Spleen (tissue), 11 donors: ENCODE results near the gene SLC1A2. TPM values are rescaled to one million over a fixed set of nuclear protein-coding genes. Genes with fewer than 3 reads are reported as not detected.

Source experiments
- DNase-seq: peaks from one replicate; pipeline ENCODE4 v3.0.0-alpha.2; 2020
- H3K27ac ChIP-seq, 8 donors: fragments of 200-600 bp; sonication (generic) in 7 of 8; 1 replicate in 4 of 8; 2 replicates in 4 of 8; pipeline versions ENCODE4 v1.5.0 to v1.8.0; 2016 to 2021; ENCODE audit warnings: inconsistent platforms in 4 of 8, mild to moderate bottlenecking in 4 of 8, moderate library complexity in 1 of 8
- H3K27me3 ChIP-seq, 7 donors: fragments of 200-600 bp; sonication (generic) in 6 of 7; replicated peaks in 1 of 7; 1 replicate in 4 of 7; 2 replicates in 3 of 7; pipeline versions ENCODE4 v1.5.0 to v1.8.0; 2016 to 2021; ENCODE audit warnings: inconsistent platforms in 3 of 7, mild to moderate bottlenecking in 1 of 7
- H3K36me3 ChIP-seq, 6 donors: fragments of 200-600 bp; sonication (generic) in 5 of 6; 1 replicate in 4 of 6; 2 replicates in 2 of 6; pipeline versions ENCODE4 v1.5.0 to v1.8.0; 2016 to 2021; ENCODE audit warnings: inconsistent platforms in 2 of 6
- H3K4me1 ChIP-seq, 6 donors: fragments of 200-600 bp; sonication (generic) in 5 of 6; 1 replicate in 3 of 6; 2 replicates in 3 of 6; pipeline versions ENCODE4 v1.5.0 to v1.8.0; 2016 to 2021; ENCODE audit warnings: inconsistent platforms in 3 of 6
- H3K4me3 ChIP-seq, 8 donors: fragments of 200-600 bp; sonication (generic) in 7 of 8; 1 replicate in 4 of 8; 2 replicates in 4 of 8; pipeline versions ENCODE4 v1.5.0 to v1.8.0; 2016 to 2021; ENCODE audit warnings: inconsistent platforms in 4 of 8, mild to moderate bottlenecking in 4 of 8, moderate library complexity in 2 of 8
- H3K9me3 ChIP-seq, 8 donors: fragments of 200-600 bp; sonication (generic) in 7 of 8; 1 replicate in 4 of 8; 2 replicates in 4 of 8; pipeline versions ENCODE4 v1.5.0 to v1.8.0; 2016 to 2021; ENCODE audit warnings: inconsistent platforms in 4 of 8
- CTCF ChIP-seq, 11 experiments: fragments of 200-600 bp in 7 of 11; fragments of 450-650 bp in 4 of 11; sonication (generic) in 4 of 11; IDR thresholded peaks in 8 of 11; conservative IDR thresholded peaks in 3 of 11; 1 replicate in 7 of 11; 2 replicates in 4 of 11; pipeline versions ENCODE4 v1.4.0 to v1.8.0; 2016 to 2021; ENCODE audit warnings: antibody characterized with exemption in 11 of 11, inconsistent platforms in 4 of 11, mild to moderate bottlenecking in 1 of 11
- POLR2A ChIP-seq, 3 donors: fragments of 450-650 bp; IDR thresholded peaks; one replicate each; pipeline ENCODE4 v1.5.1; 2017; ENCODE audit warnings: antibody characterized with exemption in 3 of 3, mild to moderate bottlenecking in 1 of 3
- POLR2AphosphoS5 ChIP-seq, 3 donors: sonication (generic); formaldehyde crosslinking; IDR thresholded peaks; one replicate each; pipeline ENCODE4 v1.5.1; 2017; ENCODE audit warnings: antibody characterized with exemption in 3 of 3
- WGBS, 5 donors: extraction: QIAGEN DNeasy Blood & Tissue Kit in 3 of 5; methylation state at CpG; one replicate each; pipeline versions ENCODE4 v1.1.5 to v1.1.7; 2013 to 2018; 5-methylcytosine and 5-hydroxymethylcytosine counted together
- intact Hi-C: fragments of 100-400 bp; cut with DNase I; formaldehyde crosslinking; loops from one replicate; pipeline ENCODE4 v1.15.0; 2023; ENCODE audit warnings: low total_unique reads
- polyA plus RNA-seq, 3 donors: library from polyadenylated mRNA; stranded (reverse); fragments of 200-250 nt; gene quantifications; one replicate each; pipeline ENCODE4 v1.2.1, GENCODE V29; 2013
- total RNA-seq, 7 donors: library from RNA; depleted of rRNA in 3 of 7; stranded (reverse); fragments of >200 nt in 3 of 7; fragmentation: NEBNext Ultra II Directional in 4 of 7; extraction: Animal tissue kit (Norgen Biotek cat#: 25700) in 4 of 7; gene quantifications; one replicate each; pipeline versions ENCODE4 v1.1.0 to v1.2.1, GENCODE V29; 2016 to 2021
- donor health status: healthy with polysubstance abuse.
- donor health status: DM: no; HTN: no; CAD: no; lungs with moderate emphysema.
- donor health status: DM: no; HTN: no; CAD: no.
- donor health status: Bipolar disorder and iron deficiency.
- donor health status: healthy.
- donor health status: DM: no; HTN: no; CAD: no.
- donor health status: DM: yes; HTN: yes; CAD: no.

SLC1A2 gene
- total and polyA plus RNA-seq, 10 donors, result 0.26 to 3.8 (median 0.93) TPM

DNA sequence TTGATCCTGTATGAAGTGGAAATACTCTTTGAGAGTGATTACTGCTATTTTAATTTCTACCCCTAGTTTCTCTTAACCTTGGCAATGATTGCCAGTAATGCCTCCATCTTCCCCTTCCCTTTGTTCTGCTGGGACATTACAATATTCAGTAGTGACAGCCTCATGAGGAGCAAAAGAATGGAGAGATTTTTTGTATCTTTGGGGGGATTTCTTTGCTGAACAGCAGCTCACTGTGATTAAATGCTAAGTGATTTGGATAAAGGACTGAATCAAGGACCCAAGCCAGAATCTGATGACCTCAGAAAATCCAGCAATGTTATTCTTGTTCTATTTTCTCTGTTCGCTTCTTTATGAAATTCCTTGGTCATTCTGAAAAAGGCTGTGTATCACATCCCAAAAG is 7.0 kb upstream of the SLC1A2 start:
- TF ChIP-seq POLR2AphosphoS5 (IDR thresholded peaks at IDR 0.05), result no peak
- TF ChIP-seq POLR2A (IDR thresholded peaks at IDR 0.05), result no peak
- no peak for TF ChIP-seq CTCF (IDR thresholded peaks at IDR 0.05 in 8 of 11, conservative IDR thresholded peaks at IDR 0.05 in 3 of 11)
- Histone ChIP-seq H3K27ac (no peak overlapping the region), H3K36me3 (no peaks in the 10 kb centered on the region), H3K9me3 (no peaks in the 10 kb centered on the region), H3K4me1 (no peaks in the 10 kb centered on the region), H3K27me3 (peaks cover 0 to 70% (median 11%) of the 10 kb centered on the region in 7 donors), H3K4me3 (no peak overlapping the region)
- intact Hi-C loops, result no loop called here
- WGBS, 5 donors, result 82 to 96% (median 90%) methylated on average over 1 of the region's 1 CpG
- no peak for DNase-seq

GRCh38 chr11:35425603-35426212 is 6.3 kb upstream of the SLC1A2 start:
- Histone ChIP-seq H3K4me3 (no peak overlapping the region), H3K9me3 (no peaks in the 10 kb centered on the region), H3K27me3 (peaks cover 0 to 72% (median 17%) of the 10 kb centered on the region in 7 donors), H3K36me3 (no peaks in the 10 kb centered on the region), H3K27ac (no peak overlapping the region), H3K4me1 (peaks cover 0 to 1% (median 0%) of the 10 kb centered on the region in 6 donors)
- DNase-seq, result no peak
- TF ChIP-seq POLR2A (IDR thresholded peaks at IDR 0.05) (no peak), POLR2AphosphoS5 (IDR thresholded peaks at IDR 0.05) (no peak), CTCF (IDR thresholded peaks at IDR 0.05 in 8 of 11, conservative IDR thresholded peaks at IDR 0.05 in 3 of 11) (no peak)
- WGBS, 5 donors, result 67 to 80% (median 69%) methylated on average over 4 of the region's 4 CpGs
- intact Hi-C loops, result no loop called here

GRCh38 chr11:35424157-35424940 is 5.0 kb upstream of the SLC1A2 start:
- no peak for TF ChIP-seq POLR2AphosphoS5 (IDR thresholded peaks at IDR 0.05)
- no peak for TF ChIP-seq CTCF (IDR thresholded peaks at IDR 0.05 in 8 of 11, conservative IDR thresholded peaks at IDR 0.05 in 3 of 11)
- TF ChIP-seq POLR2A (IDR thresholded peaks at IDR 0.05), result no peak
- Histone ChIP-seq H3K36me3 (no peaks in the 10 kb centered on the region), H3K4me3 (no peak overlapping the region), H3K27me3 (peaks cover 3 to 79% (median 31%) of the 10 kb centered on the region in 7 donors), H3K27ac (no peak overlapping the region), H3K4me1 (peaks cover 5 to 15% (median 12%) of the 10 kb centered on the region in 6 donors), H3K9me3 (no peaks in the 10 kb centered on the region)
- no peak for DNase-seq
- intact Hi-C loops, result no loop called here
- 45 to 70% (median 62%) methylated on average over 4 of the region's 4 CpGs for WGBS, 5 donors

GRCh38 chr11:35420371-35420770 is 1.0 kb upstream of the SLC1A2 start:
- TF ChIP-seq POLR2AphosphoS5 (IDR thresholded peaks at IDR 0.05), result no peak
- no peak for TF ChIP-seq POLR2A (IDR thresholded peaks at IDR 0.05)
- no peak for TF ChIP-seq CTCF (IDR thresholded peaks at IDR 0.05 in 8 of 11, conservative IDR thresholded peaks at IDR 0.05 in 3 of 11)
- DNase-seq, result no peak
- intact Hi-C loops, result no loop called here
- Histone ChIP-seq H3K27me3 (peaks cover 6 to 97% (median 65%) of the 10 kb centered on the region in 7 donors), H3K4me1 (peaks cover 8 to 28% (median 22%) of the 10 kb centered on the region in 6 donors), H3K27ac (no peak overlapping the region), H3K4me3 (peak overlapping the region in 6 of 8 donors; percentile 25 to 64 (median 36)), H3K9me3 (no peaks in the 10 kb centered on the region), H3K36me3 (no peaks in the 10 kb centered on the region)
- WGBS, 5 donors, result 9 to 27% (median 12%) methylated on average over 17 of the region's 17 CpGs
